Measurements from ENCODE around the gene COG7.

- TF ChIP-seq, protein P1, sequence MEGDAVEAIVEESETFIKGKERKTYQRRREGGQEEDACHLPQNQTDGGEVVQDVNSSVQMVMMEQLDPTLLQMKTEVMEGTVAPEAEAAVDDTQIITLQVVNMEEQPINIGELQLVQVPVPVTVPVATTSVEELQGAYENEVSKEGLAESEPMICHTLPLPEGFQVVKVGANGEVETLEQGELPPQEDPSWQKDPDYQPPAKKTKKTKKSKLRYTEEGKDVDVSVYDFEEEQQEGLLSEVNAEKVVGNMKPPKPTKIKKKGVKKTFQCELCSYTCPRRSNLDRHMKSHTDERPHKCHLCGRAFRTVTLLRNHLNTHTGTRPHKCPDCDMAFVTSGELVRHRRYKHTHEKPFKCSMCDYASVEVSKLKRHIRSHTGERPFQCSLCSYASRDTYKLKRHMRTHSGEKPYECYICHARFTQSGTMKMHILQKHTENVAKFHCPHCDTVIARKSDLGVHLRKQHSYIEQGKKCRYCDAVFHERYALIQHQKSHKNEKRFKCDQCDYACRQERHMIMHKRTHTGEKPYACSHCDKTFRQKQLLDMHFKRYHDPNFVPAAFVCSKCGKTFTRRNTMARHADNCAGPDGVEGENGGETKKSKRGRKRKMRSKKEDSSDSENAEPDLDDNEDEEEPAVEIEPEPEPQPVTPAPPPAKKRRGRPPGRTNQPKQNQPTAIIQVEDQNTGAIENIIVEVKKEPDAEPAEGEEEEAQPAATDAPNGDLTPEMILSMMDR (IDR thresholded peaks at IDR 0.05; ENCODE audit: low read depth, low read length, poor library complexity, severe bottlenecking): no peak
- TF ChIP-seq EZH2phosphoT487 (IDR thresholded peaks at IDR 0.05; ENCODE audit: borderline replicate concordance, low read length): no peak
Measured at GRCh38 chr16:23401139-23401538, 51.9 kb downstream of the COG7 start.

Measured in DOHH2 (cell line).